ENCODE measurements around the gene FOXK1.

FOXK1 gene

DNA sequence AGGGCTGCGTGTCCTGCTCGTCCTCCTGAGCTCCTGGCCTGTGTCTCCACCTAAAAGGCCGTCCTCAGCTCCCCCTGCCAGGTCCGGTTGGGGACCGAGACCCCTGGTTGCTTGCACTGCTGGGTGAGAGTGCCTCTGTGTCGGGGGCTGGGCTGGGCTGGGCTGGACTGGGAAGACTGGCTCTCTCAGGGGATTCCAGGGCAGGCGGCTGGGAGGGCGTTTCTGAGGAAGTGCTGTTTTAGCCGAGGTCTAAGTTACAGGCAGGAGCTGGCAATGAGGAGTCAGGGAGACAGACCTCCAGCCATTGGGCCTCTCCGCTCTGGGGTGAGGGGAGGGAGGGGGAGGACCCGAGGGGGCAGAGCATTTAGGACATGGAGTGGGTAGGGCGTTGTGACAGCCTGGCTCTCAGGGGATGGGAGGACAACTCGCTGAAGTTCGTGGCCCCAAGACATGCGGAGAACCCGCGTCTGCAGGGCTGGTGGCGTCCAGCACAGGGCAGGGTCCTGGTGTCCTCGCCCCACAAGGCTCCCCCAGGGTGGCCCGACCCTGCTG lies 20.9 kb downstream of the FOXK1 start:
- H2AK5ac ChIP-seq (ENCODE audit: low read length) = no peak overlapping the region
- H3K9ac ChIP-seq (ENCODE audit: low read length) = peak overlapping the region; percentile 51
- no peak overlapping the region for H2BK120ac ChIP-seq (ENCODE audit: low read depth, low read length)
- H3K4me1 ChIP-seq (ENCODE audit: control insufficient read depth, low read depth, low read length) = peaks cover 14% of the 10 kb centered on the region
- no peak overlapping the region for H3K4me3 ChIP-seq (ENCODE audit: low read length)
- peaks cover 2% of the 10 kb centered on the region for H3K79me1 ChIP-seq (ENCODE audit: low read length)
- no peak overlapping the region for H2BK5ac ChIP-seq (ENCODE audit: low read length)
- H2BK15ac ChIP-seq (replicated peaks; ENCODE audit: low read depth) = no peak overlapping the region
- H4K8ac ChIP-seq (ENCODE audit: low read depth, low read length) = no peak overlapping the region
- H4K5ac ChIP-seq (ENCODE audit: low read length) = no peak overlapping the region
- H3K27ac ChIP-seq (ENCODE audit: low read depth, low read length) = no peak overlapping the region
- H3K23ac ChIP-seq (ENCODE audit: low read length) = peak overlapping the region; percentile 83
- peak; percentile 69 for DNase-seq
- no CpG with 5 or more reads among the region's 20 CpGs for WGBS (ENCODE audit: extremely low coverage, insufficient coverage, low lambda C conversion rate)
- no peak overlapping the region for H3K4me2 ChIP-seq (ENCODE audit: low read length)
- no peak overlapping the region for H3K18ac ChIP-seq (ENCODE audit: low read length)
- H3K36me3 ChIP-seq (ENCODE audit: control insufficient read depth, insufficient read depth, low read length) = no peaks in the 10 kb centered on the region
- peak overlapping the region; percentile 47 for H3K56ac ChIP-seq (ENCODE audit: low read length)
- H3K27me3 ChIP-seq (ENCODE audit: insufficient read depth, low read length, poor library complexity) = no peaks in the 10 kb centered on the region
- no peaks in the 10 kb centered on the region for H3K79me2 ChIP-seq (ENCODE audit: control insufficient read depth, insufficient read depth, low read length)
- peak overlapping the region; percentile 1 for H3K4ac ChIP-seq (ENCODE audit: low read depth, low read length)

DNA sequence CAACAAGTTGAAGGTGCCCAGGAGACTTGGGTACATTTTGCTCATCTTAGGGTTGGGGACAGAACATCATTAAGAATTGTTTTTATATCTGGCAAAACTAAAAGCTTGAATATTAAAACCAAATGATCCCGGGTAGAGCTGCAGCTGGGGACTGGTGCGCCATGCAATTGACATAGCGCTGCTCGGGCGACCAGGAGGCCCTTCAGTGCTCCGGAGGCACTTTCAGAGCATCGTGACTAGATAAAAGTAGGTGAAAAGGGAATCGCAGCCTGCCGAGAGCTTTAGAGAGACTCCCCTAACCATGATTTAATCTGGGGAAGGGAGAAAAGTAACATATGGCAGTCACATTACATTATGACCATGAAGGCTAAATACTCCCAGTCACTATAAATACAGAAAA lies 21.4 kb downstream of the FOXK1 start:
- Histone ChIP-seq H3K4me2 (ENCODE audit: low read length) (no peak overlapping the region), H3K79me2 (ENCODE audit: control insufficient read depth, insufficient read depth, low read length) (no peaks in the 10 kb centered on the region), H2BK5ac (ENCODE audit: low read length) (no peak overlapping the region), H3K9ac (ENCODE audit: low read length) (no peak overlapping the region), H2AK5ac (ENCODE audit: low read length) (no peak overlapping the region), H2BK15ac (replicated peaks; ENCODE audit: low read depth) (no peak overlapping the region), H3K4me3 (ENCODE audit: low read length) (no peak overlapping the region), H3K18ac (ENCODE audit: low read length) (no peak overlapping the region), H4K8ac (ENCODE audit: low read depth, low read length) (no peak overlapping the region), H3K79me1 (ENCODE audit: low read length) (peaks cover 2% of the 10 kb centered on the region), H3K36me3 (ENCODE audit: control insufficient read depth, insufficient read depth, low read length) (no peaks in the 10 kb centered on the region), H3K56ac (ENCODE audit: low read length) (peak overlapping the region; percentile 47), H3K4ac (ENCODE audit: low read depth, low read length) (no peak overlapping the region), H3K27ac (ENCODE audit: low read depth, low read length) (no peak overlapping the region), H3K23ac (ENCODE audit: low read length) (peak overlapping the region; percentile 83), H2BK120ac (ENCODE audit: low read depth, low read length) (no peak overlapping the region), H3K27me3 (ENCODE audit: insufficient read depth, low read length, poor library complexity) (no peaks in the 10 kb centered on the region), H4K5ac (ENCODE audit: low read length) (no peak overlapping the region), H3K4me1 (ENCODE audit: control insufficient read depth, low read depth, low read length) (peaks cover 14% of the 10 kb centered on the region)
- DNase-seq = no peak
- WGBS (ENCODE audit: extremely low coverage, insufficient coverage, low lambda C conversion rate) = no CpG with 5 or more reads among the region's 9 CpGs

DNA sequence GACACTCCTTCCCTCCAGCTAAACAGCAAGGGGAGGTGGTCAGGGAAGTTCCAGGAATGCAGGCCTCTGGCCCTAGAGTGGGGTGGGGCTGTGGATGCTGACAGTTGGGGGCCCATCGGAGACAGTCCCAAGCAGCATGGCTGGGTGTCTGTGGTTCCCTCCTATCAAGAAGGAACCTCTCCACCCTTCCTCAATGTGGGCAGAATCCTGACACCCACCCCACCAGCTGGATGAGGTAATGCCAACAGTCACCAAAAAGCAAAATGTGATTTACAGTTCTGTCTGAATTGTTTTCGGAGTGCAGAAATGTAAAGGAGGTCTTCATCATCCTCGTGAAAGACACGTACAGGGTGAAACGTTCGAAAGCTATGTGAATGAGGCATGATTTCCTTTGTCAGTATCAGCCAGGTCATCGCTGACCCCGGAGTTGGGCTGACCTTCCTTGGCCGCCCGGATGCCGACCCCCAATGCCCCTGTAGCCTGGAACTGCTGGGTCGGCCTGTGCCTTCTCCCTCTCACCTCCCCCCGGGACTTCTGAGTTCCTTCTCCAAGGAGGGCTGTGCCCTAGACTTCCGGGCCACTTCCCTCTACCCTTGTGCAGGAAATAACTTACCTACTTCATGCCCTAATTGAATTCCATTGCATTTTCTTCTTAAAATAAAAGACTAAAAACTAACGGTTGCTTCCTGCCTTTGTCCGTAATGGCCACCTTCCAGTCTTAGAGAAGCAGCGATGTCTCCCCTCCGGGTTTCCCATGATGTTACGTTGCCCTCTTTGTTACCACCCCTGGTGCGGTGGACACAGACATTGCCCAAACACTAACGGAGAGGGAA lies 24.5 kb downstream of the FOXK1 start:
- H3K4me2 ChIP-seq (ENCODE audit: low read length) = peak overlapping the region; percentile 66
- H3K23ac ChIP-seq (ENCODE audit: low read length) = no peak overlapping the region
- H2BK120ac ChIP-seq (ENCODE audit: low read depth, low read length) = no peak overlapping the region
- no peaks in the 10 kb centered on the region for H3K36me3 ChIP-seq (ENCODE audit: control insufficient read depth, insufficient read depth, low read length)
- DNase-seq = peak; percentile 70
- peak overlapping the region; percentile 65 for H3K9ac ChIP-seq (ENCODE audit: low read length)
- WGBS (ENCODE audit: extremely low coverage, insufficient coverage, low lambda C conversion rate) = no CpG with 5 or more reads among the region's 21 CpGs
- H3K4me1 ChIP-seq (ENCODE audit: control insufficient read depth, low read depth, low read length) = peaks cover 14% of the 10 kb centered on the region
- H3K4me3 ChIP-seq (ENCODE audit: low read length) = peak overlapping the region; percentile 15
- H3K27ac ChIP-seq (ENCODE audit: low read depth, low read length) = peak overlapping the region; percentile 70
- H3K79me1 ChIP-seq (ENCODE audit: low read length) = peaks cover 18% of the 10 kb centered on the region
- H2BK5ac ChIP-seq (ENCODE audit: low read length) = peak overlapping the region; percentile 68
- no peak overlapping the region for H4K5ac ChIP-seq (ENCODE audit: low read length)
- peak overlapping the region; percentile 73 for H2AK5ac ChIP-seq (ENCODE audit: low read length)
- H3K56ac ChIP-seq (ENCODE audit: low read length) = peak overlapping the region; percentile 82
- peak overlapping the region; percentile 70 for H3K4ac ChIP-seq (ENCODE audit: low read depth, low read length)
- H3K18ac ChIP-seq (ENCODE audit: low read length) = peak overlapping the region; percentile 42
- H4K8ac ChIP-seq (ENCODE audit: low read depth, low read length) = no peak overlapping the region
- no peaks in the 10 kb centered on the region for H3K27me3 ChIP-seq (ENCODE audit: insufficient read depth, low read length, poor library complexity)
- no peaks in the 10 kb centered on the region for H3K79me2 ChIP-seq (ENCODE audit: control insufficient read depth, insufficient read depth, low read length)
- no peak overlapping the region for H2BK15ac ChIP-seq (replicated peaks; ENCODE audit: low read depth)

DNA sequence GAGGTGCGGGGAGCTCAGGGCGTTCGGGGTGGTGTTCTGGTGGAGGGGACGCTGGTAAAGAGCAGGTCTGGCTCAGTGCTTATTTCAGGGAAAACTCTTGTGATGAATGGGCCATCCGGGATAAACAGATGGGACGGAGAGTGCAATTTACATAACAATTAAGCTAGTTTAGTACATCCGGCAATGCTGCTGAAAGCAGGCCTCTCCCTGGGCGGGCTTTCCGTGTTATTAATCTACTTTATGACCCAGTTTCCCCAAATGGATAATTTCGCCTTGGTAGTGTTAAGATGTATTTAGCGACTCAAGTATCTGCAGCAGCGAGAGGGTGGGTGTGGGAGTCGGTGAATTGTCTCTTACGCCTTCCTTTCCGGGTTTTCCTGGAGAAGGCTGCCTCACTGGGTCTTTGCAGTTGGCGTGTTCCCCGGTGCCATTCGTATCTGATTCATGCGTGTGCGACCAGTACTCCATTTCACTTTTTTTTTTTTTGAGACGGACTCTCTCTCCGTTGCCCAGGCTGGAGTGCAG lies 25.2 kb downstream of the FOXK1 start:
- Histone ChIP-seq H2BK5ac (ENCODE audit: low read length) (peak overlapping the region; percentile 68), H3K79me1 (ENCODE audit: low read length) (peaks cover 20% of the 10 kb centered on the region), H4K5ac (ENCODE audit: low read length) (no peak overlapping the region), H3K9ac (ENCODE audit: low read length) (peak overlapping the region; percentile 65), H3K27me3 (ENCODE audit: insufficient read depth, low read length, poor library complexity) (no peaks in the 10 kb centered on the region), H2AK5ac (ENCODE audit: low read length) (no peak overlapping the region), H3K18ac (ENCODE audit: low read length) (peak overlapping the region; percentile 42), H3K4ac (ENCODE audit: low read depth, low read length) (peak overlapping the region; percentile 70), H3K79me2 (ENCODE audit: control insufficient read depth, insufficient read depth, low read length) (no peaks in the 10 kb centered on the region), H2BK120ac (ENCODE audit: low read depth, low read length) (peak overlapping the region; percentile 14), H3K4me3 (ENCODE audit: low read length) (peak overlapping the region; percentile 15), H3K36me3 (ENCODE audit: control insufficient read depth, insufficient read depth, low read length) (no peaks in the 10 kb centered on the region), H3K4me1 (ENCODE audit: control insufficient read depth, low read depth, low read length) (peaks cover 14% of the 10 kb centered on the region), H2BK15ac (replicated peaks; ENCODE audit: low read depth) (no peak overlapping the region), H3K27ac (ENCODE audit: low read depth, low read length) (peak overlapping the region; percentile 70), H3K23ac (ENCODE audit: low read length) (no peak overlapping the region), H3K56ac (ENCODE audit: low read length) (peak overlapping the region; percentile 82), H3K4me2 (ENCODE audit: low read length) (peak overlapping the region; percentile 66), H4K8ac (ENCODE audit: low read depth, low read length) (no peak overlapping the region)
- no CpG with 5 or more reads among the region's 22 CpGs for WGBS (ENCODE audit: extremely low coverage, insufficient coverage, low lambda C conversion rate)
- DNase-seq = peak; percentile 86

DNA sequence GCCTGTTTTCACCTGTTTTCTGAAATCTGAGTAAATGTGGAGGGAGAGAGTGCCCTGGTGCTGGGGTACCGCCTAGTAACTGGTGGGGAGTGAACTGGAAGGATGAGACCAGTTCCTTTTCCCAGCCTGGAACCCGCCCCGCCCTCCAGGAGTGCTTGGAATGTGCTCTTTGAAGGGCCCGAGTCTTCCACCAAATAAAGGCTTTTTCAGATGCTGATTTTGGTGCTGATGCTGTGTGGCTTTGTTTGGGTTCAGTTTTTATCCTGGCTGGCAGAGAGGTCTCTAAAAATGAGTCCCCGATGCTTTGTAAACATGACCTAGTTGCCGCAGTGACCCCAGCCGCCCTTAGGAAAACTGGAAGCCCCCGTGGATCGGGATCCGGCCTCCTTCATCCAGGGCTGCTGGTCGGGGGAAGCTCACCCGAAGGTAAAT lies 25.9 kb downstream of the FOXK1 start:
- no peak overlapping the region for H3K4ac ChIP-seq (ENCODE audit: low read depth, low read length)
- peak overlapping the region; percentile 70 for H3K27ac ChIP-seq (ENCODE audit: low read depth, low read length)
- H2BK120ac ChIP-seq (ENCODE audit: low read depth, low read length) = no peak overlapping the region
- H3K4me1 ChIP-seq (ENCODE audit: control insufficient read depth, low read depth, low read length) = peaks cover 13% of the 10 kb centered on the region
- H3K23ac ChIP-seq (ENCODE audit: low read length) = no peak overlapping the region
- no peaks in the 10 kb centered on the region for H3K36me3 ChIP-seq (ENCODE audit: control insufficient read depth, insufficient read depth, low read length)
- no peak overlapping the region for H2BK5ac ChIP-seq (ENCODE audit: low read length)
- H3K56ac ChIP-seq (ENCODE audit: low read length) = peak overlapping the region; percentile 73
- no peak overlapping the region for H4K5ac ChIP-seq (ENCODE audit: low read length)
- no peaks in the 10 kb centered on the region for H3K79me2 ChIP-seq (ENCODE audit: control insufficient read depth, insufficient read depth, low read length)
- H3K4me2 ChIP-seq (ENCODE audit: low read length) = peak overlapping the region; percentile 34
- peak overlapping the region; percentile 48 for H3K9ac ChIP-seq (ENCODE audit: low read length)
- WGBS (ENCODE audit: extremely low coverage, insufficient coverage, low lambda C conversion rate) = no CpG with 5 or more reads among the region's 12 CpGs
- peaks cover 21% of the 10 kb centered on the region for H3K79me1 ChIP-seq (ENCODE audit: low read length)
- peak; percentile 87 for DNase-seq
- H3K4me3 ChIP-seq (ENCODE audit: low read length) = no peak overlapping the region
- no peak overlapping the region for H4K8ac ChIP-seq (ENCODE audit: low read depth, low read length)
- no peak overlapping the region for H2BK15ac ChIP-seq (replicated peaks; ENCODE audit: low read depth)
- H3K27me3 ChIP-seq (ENCODE audit: insufficient read depth, low read length, poor library complexity) = no peaks in the 10 kb centered on the region
- H2AK5ac ChIP-seq (ENCODE audit: low read length) = no peak overlapping the region
- peak overlapping the region; percentile 57 for H3K18ac ChIP-seq (ENCODE audit: low read length)

Measured in mesendoderm (in vitro differentiated cells).